Endometrial microvascular endothelial cells (primary cell): ENCODE results near the gene FUT2. TPM values are rescaled to one million over a fixed set of nuclear protein-coding genes. Genes with fewer than 3 reads are reported as not detected.
"Not testable (repeated sequence)": the region's sequence is repeated elsewhere in the genome, so short reads cannot be mapped to it uniquely, and the experiment has no call there.

Experiments
- in situ Hi-C: cut with HindIII; loops from 2 replicates; pipeline ENCODE4 v1.10.0; 2017; ENCODE audit warnings: low sequenced_read_pairs, low pct_unique_long_range_greater_than_20kb; ENCODE audit errors: inconsistent ontology term
- total RNA-seq: library from RNA; depleted of rRNA; stranded (reverse); fragments of >200 nt; gene quantifications from one replicate; pipeline ENCODE4 v1.2.3, GENCODE V29; 2015; ENCODE audit errors: inconsistent ontology term

FUT2 gene
- total RNA-seq, 1 donor from 2014 or later, result not detected

DNA sequence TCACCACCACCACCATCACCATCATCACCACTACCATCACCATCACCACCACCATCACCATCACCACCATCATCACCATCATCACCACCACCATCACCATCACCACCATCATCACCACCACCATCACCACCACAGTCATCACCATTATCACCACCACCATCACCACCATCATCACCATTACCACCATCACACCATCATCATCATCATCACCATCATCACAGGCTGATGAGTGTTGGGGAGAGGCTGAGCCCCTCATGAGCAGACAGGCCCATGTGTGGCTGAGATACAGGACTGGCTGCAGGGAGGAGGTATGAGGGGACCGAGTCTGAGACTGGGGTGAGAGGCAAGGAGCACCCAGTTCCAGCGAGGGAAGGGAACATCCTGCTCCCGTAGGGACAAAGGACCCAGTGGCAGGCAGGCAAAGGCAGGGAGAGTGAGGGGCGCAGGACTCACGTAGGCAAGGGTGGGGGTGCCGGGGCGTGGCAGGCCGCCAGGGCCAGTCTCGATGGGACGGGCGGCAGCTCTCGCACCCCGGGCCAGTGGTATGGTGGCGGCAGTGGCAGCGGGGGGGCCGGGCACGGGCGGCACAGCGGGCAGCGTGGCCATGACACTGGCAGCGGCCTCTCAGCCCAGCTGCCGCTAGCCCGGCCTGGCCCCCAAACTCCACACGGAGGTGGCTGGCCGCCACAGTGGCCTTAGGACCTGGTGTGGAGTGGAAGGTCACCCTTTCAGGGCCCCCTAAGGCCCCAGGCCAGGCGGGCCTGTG is 25.7 kb upstream of the FUT2 start:
- in situ Hi-C loops, result no loop called here

DNA sequence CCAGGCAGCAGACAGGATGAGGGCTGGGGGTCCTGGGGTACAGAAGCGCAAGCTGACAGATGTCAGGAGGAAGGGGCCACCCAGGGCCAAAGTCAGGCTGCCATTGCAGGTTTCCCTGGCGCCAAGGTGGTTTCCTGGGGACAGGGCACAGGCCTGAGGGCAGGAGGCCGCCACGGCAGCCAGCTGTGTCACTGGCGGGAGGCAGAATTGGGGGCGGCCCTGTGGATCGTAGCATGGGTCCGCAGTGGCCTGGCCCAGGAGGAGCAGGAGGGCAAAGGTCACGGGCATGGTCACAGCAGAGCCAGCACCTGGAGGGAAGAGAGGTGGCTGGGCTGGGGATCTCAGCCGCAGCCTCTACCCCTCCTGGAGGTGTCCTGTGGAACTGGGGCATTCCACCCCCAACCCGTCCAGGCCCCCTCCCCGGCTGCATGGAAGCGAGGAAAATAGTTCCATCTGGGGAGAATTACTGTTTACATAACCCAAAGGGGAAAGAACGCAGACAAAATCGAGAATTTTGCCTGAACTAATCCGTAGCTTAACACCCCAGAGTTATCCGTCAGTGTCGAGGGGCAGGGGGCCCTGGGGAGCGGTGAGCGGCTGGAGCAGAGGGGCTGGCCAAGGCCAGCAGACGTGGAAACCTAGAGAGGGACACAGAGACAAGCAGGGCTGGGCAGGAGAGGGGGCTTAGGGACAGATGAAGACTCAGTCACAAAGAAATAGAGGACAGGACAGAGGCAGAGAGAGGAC is 24.9 kb upstream of the FUT2 start:
- in situ Hi-C loops, result no loop called here

DNA sequence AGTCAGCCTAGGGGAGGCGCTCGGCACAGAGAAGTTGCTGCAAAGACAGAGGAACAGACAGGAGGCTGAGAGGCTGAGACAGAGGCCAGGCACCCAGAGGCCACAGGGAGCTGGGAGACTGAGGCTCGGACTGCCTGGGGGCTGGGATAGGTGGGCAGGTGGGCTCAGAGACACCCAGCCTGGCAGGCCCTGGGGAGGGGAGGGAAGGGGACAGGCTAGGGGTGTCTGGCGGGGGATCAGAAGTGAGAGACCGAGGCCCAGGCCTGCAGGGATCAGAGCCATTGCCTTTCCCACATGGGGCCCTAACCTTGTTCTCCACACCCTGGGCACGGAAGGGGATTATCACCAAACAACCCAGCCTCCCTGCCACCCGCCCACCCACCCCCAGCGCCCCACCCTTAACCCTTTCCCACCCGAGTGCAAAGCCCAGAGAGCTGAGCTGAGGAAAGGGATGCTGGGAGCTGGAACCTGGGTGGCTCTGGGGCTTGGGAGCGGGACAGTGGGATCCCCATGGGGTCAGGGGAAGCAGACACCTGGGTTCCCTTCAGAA is 24.2 kb upstream of the FUT2 start:
- in situ Hi-C loops, result no loop called here

DNA sequence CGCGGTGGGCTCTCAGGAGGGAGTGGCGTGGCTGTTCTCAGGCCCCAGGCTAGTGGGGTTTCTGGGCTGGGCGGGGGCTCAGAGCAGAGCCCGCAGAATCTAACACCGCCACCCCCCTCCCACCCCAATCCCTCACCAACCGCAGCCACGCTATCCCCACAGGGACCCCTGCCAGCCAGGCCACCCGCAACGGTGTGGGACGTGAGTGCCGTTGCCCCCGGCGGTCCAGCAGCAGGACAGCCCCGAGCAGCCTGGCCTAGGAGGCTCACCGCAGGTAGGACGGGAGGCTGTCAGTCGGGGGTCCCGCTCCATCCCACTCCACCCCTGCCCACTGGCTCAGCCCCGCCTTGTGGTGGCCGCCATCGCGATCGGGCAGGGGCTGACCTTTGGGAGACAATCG is 22.8 kb upstream of the FUT2 start, which contains the start of gene NTN5:
NTN5 (minus strand) TSS at position 24 of the 400 bp plus-strand sequence. CDS start 2,031 bp downstream, outside the sequence.
- in situ Hi-C loops, result no loop called here

DNA sequence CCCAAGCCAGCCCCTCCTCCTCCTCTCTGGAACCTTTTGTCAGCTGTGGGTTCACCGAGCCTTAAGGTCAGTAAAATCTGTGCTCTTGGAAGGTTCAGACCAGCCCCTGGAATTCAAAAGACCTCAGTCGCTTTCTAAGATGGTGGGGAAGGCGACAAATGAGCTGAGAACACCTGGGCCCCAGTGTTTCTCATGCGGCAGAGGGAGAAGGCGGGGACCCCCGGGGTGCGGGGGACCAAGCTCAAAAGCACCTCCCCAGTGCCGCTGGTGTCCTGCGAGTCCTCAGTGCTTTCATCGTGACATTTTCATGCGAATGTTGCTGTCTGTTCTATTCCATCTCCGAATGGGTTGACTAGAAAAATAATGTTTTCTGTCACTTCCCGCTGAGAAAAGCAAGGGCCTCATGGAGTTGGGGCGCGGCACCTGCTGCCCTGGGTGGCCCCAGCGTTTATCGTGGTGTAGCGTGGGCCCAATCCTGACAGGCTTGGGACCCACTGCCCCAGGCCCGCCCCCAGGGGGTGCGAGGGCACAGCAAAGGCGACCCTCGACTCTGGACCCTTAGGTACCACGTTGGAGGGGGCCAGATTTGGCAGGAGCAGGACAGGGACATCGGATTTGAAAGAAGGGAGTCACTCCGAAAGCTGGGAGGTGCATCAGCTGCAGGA is 22.2 kb upstream of the FUT2 start:
- in situ Hi-C loops, result no loop called here

DNA sequence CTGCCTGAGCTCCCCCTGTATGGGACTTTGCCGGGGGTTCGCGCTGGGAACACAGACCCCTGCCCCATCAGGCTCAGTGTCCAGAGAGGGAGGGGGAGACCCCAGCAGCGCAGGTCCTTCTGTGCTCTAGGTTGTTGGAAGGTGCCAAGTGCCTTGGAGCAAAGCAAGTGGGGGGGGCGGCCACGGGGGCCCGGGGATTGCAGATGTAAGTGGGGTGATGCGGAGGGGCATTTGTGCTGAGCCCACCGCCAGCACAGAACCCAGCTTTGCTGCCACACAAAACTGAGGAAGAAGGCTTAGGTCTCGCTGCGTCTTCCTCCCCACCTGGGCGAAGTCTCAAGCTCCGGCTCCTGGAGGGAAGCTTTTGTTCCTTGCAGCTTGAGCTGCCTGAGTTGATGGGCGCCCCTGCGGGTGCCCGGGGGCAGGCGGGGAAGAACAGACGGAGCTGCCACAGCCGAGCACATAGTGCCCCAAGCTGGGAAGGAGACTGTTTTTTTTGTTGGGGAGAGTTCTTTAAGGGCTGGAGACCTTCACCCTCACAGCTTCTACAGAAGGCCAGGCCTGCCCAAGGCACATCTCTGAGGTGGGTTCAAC is 21.5 kb upstream of the FUT2 start:
- in situ Hi-C loops, result no loop called here

DNA sequence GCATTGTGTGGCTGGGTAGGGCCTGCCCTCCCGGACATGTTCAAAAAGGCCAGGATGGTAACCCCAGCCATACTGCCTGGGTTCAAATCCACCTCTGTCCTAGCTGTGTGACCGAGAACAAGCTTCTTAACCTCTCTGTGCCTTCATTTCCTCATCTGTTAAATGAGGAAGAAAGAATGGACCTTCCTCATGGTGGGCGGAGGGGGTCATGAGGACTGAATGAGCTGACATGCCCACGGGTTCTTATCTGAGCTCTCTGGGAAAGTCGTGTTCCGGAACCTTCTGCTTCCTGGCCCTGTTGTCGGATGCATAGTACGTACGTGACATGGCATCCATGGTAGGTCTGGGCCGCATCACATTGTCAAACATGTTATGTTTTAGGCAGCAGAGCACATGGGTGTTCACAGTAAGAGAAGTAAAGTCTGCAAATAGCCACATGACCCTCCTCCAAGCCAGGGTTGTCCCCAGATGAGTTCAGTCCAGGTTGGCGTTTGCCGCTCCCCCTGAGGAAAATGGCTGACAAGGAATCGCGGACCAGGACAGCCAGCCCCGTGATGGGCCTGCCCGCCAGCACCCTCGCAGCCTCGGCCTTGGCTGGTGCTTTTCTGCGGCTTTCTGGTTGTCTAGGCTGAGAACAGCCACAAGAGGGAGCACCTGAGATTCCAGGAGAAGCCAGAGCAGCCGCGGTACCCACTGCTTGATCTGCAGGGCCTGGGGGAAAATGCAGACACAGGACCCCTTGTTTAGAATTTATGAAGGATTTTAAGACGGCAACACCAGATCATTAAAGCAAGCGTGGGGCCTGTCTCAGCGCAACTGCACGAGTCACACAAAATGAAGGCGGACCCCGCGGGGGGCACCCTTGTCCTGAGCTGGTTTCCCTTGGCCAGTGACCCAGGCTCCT is 20.6 kb upstream of the FUT2 start:
- in situ Hi-C loops, result no loop called here

DNA sequence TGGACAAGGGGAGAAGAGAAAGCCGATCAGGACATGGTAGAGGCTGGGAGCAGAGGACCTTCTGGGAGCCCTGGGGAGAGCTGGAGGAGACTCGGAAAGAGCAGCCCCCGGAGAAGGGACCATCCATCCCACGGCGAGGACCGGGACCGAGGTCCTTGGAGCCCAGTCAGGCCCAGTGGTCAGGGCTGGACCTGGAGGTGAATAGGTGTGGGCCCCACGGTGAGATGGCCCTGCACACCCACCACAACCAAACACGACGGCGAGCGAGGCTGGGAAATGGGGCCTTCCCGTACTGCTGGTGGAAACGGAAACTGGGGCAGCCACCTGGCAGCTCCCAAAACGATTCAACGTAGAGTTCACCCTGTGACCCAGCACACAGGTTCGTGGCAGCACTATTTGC is 19.3 kb upstream of the FUT2 start:
- in situ Hi-C loops, result no loop called here

DNA sequence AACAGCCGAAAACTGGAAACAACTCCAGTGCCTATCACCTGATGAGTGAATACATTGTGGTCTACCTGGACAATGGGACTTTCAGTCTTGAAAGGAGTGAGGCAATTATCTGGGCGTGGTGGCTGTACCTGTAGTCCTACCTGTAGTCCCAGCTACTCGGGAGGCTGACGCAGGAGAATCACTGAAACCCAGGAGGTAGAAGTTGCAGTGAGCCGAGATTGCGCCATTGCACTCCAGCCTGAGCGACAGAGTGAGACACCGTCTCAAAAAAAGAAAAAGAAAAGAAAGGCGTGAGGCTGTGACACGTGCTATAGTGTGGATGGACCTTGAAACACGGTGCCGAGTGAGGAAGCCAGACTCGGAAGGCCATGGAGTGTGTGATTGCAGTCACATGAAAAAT is 18.9 kb upstream of the FUT2 start:
- in situ Hi-C loops, result no loop called here

DNA sequence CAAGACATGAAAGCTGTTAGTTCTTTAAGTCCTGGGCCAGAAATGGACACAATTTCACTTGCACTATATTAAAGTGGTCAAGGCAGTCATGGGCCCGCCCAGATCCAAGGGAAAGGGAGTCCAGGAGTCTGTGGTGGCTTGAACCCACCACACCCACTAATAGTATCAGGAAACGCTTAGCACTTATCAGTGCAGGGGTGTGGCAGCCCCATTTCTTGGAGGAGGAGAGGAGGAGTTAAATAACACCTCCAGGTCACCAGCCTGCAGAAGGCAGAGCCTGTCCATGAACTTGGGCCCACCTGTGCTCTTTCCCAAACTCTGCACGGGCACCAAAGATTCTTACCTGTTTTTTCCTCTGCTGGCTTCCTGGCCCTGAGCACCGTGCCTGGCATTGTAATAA is 17.6 kb upstream of the FUT2 start:
- in situ Hi-C loops, result no loop called here

DNA sequence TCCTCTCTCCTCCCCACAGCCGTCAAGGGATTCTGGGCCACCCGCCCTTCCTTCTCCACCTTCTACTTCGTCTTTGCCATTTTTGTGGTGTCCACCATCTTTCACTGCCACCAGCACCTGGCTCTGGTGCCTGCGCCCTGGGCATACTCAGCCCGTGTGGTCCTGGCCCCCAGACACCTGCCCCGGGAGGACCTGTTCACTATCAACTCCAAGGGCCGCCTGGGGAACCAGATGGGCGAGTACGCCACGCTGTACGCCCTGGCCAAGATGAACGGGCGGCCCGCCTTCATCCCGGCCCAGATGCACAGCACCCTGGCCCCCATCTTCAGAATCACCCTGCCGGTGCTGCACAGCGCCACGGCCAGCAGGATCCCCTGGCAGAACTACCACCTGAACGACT is 15.8 kb upstream of the FUT2 start:
- in situ Hi-C loops, result not testable (repeated sequence)

DNA sequence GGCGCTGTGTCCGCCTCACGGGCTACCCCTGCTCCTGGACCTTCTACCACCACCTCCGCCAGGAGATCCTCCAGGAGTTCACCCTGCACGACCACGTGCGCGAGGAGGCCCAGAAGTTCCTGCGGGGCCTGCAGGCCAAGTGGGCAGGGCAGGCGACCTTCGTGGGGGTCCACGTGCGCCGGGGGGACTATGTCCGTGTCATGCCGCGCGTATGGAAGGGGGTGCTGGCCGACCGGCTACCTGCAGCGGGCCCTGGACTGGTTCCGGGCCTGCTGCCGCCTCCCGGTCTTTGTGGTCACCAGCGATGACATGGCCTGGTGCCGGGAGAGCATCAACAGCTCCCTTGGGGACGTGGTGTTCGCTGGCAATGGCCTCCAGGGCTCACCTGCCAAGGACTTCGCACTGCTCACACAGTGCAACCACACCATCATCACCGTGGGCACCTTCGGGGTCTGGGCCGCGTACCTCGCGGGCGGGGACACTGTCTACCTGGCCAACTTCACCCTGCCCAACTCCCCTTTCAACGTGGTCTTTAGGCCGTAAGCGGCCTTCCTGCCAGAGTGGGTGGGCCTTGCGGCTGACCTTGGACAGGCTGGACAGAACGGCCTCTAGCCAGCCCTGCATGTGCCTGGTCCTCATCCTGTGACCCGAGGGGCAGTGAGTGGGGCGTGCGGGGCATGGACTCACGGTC is 15.2 kb upstream of the FUT2 start:
- in situ Hi-C loops, result no loop called here

DNA sequence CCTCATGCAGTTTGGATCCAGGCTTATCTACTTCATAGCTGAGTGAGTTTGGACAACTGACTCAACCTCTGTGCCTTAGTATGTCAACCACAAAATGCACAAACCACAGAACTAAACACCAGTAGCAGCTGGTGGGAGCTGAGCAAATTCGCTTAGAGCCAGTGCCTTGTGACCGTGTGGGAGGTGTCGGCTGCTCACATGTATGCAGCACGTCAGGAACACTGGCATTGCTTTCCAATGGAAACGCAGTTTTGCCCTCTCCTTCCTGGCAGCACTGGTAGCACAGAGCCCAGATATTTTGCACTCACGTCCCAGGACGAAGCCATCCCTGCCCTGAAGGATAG is 14.7 kb upstream of the FUT2 start:
- in situ Hi-C loops, result no loop called here

DNA sequence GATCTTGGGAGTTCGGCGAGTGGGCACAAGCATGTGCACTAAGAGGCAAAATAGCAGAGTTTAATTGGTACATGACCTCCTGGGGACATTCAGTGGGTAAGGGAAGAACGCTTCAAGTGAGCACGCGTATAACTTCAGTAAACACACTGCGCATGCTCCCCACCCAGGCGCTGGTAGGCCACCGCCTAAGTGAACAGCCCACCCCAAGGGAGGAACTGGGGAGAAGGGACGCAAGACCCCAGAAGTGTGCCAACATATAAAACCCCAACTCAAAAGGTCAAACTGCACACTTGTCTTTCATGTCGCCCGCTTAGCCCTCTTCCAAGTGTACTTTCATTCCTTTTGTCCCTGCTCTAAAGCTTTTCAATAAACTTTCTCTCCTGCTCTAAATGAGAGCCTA is 12.4 kb upstream of the FUT2 start:
- in situ Hi-C loops, result no loop called here

DNA sequence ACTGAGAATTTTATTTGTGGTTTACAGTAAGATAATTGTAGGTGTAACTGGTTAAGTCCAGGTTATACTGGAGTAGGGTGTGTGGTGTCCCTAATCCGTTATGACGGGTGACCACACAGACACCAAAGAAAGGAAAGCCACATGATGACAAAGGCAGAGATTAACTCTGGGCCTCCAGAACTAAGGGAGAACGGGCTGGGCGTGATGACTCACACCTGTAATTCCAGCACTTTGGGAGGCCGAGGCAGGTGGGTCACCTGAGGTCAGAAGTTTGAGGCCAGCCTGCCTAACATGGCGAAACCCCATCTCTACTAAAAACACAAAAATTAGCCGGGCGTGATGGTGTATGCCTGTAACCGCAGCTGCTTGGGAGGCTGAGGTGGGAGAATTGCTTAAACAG is 10.2 kb upstream of the FUT2 start:
- in situ Hi-C loops, result no loop called here

DNA sequence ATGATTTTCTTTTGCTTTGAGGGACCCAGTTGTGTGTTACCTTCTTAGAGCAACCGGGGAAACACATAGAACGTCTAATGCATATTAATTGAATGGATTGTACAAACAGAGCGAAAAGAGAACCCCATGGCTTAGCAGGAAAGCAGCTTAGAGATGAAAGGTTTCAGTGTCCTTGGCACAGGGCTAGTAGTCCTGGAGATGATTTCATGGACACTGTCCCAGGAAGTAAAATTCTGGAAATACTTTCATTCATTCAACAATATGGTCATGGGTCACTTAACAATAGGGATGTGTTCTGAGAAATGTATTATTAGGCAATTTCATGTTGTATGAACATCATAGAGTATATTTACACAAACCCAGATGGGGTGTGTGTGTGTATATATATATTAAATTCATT is 9.7 kb upstream of the FUT2 start:
- in situ Hi-C loops, result no loop called here

DNA sequence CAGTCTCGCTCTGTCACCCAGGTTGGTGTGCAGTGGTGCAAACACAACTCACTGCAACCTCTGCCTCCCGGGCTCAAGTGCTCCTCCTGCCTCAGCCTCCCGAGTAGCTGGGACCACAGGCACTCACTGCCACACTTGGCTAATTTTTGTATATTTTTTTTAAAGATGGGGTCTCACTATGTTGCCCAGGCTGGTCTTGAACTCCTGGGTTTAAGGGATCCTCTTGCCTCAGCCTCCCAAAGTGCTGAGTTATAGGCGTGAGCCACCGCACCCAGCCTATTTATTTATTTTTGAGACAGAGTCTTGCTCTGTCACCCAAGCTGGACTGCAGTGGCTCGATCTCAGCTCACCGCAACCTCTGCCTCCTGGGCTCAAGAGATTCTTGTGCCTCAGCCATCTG is 9.1 kb upstream of the FUT2 start:
- in situ Hi-C loops, result not testable (repeated sequence)

DNA sequence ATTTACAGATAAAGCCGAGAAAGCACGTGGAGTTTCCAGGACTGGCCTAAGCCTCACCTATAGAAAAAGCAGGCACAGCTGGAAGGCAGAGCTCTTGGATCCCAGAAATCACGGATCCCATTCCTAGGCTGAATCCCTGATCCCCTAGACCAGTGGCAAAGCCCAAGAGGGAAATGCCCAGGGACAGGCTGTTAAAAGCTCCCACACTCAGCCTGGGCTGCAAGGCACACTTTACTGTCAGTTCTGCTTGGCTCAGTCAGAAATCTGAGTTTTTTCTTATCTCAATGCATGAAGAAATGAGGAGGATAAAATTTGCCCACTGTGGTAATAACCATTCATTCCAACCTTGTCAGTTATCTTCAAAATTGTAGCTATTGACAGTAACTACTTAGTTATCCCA is 8.0 kb upstream of the FUT2 start:
- in situ Hi-C loops, result no loop called here
